ENCODE measurements around the gene XYLT1.

The XYLT1 gene

DNA sequence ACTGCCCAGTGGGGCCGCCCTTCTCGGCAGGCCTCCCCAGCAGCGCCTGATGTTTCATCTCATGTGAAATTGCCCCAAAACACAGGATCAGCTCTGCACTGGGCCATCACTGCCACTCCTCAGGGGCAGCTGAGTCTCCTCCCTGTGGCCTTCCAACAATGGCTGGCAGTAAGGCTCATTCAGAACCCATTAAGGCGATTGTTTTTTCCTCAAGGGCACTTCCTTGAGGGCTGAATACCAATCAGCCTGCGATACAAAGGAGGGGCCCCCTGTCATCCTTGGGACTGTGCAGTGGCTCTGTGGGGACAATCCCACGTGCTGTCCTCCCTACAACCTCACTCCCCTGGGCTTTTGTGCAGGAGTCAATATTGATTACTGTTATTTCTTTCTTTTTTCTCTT is 47.5 kb downstream of the XYLT1 start:
- Histone ChIP-seq H4K20me1 (ENCODE audit: insufficient read depth, low read length, poor library complexity, severe bottlenecking) (peaks cover 40% of the 10 kb centered on the region), H3K27me3 (ENCODE audit: insufficient read depth, low read length, poor library complexity, severe bottlenecking) (no peaks in the 10 kb centered on the region), H3K4me3 (ENCODE audit: low read length, poor library complexity, severe bottlenecking) (no peak overlapping the region), H3K9me2 (replicated peaks; ENCODE audit: low read depth, low read length) (no peaks in the 10 kb centered on the region), H2AFZ (ENCODE audit: low read length) (no peak overlapping the region), H3K4me1 (ENCODE audit: insufficient read depth, low read length, poor library complexity, severe bottlenecking) (peaks cover 70% of the 10 kb centered on the region), H3K9ac (ENCODE audit: low read depth, low read length, poor library complexity, severe bottlenecking) (peak overlapping the region; percentile 43), H3K4me2 (ENCODE audit: low read depth, low read length, poor library complexity, severe bottlenecking) (no peak overlapping the region), H3K79me2 (ENCODE audit: insufficient read depth, low read length) (peaks cover 94% of the 10 kb centered on the region), H3K9me3 (ENCODE audit: insufficient read depth, low read depth, low read length) (no peaks in the 10 kb centered on the region), H3F3A (ENCODE audit: low read depth) (peaks cover 9% of the 10 kb centered on the region), H3K36me3 (ENCODE audit: insufficient read depth, low read length) (peaks cover 22% of the 10 kb centered on the region; the same call in 1 of the 2 replicates)
- TF ChIP-seq, protein P1, sequence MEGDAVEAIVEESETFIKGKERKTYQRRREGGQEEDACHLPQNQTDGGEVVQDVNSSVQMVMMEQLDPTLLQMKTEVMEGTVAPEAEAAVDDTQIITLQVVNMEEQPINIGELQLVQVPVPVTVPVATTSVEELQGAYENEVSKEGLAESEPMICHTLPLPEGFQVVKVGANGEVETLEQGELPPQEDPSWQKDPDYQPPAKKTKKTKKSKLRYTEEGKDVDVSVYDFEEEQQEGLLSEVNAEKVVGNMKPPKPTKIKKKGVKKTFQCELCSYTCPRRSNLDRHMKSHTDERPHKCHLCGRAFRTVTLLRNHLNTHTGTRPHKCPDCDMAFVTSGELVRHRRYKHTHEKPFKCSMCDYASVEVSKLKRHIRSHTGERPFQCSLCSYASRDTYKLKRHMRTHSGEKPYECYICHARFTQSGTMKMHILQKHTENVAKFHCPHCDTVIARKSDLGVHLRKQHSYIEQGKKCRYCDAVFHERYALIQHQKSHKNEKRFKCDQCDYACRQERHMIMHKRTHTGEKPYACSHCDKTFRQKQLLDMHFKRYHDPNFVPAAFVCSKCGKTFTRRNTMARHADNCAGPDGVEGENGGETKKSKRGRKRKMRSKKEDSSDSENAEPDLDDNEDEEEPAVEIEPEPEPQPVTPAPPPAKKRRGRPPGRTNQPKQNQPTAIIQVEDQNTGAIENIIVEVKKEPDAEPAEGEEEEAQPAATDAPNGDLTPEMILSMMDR (conservative IDR thresholded peaks at IDR 0.05; ENCODE audit: low read length), result no peak
- TF ChIP-seq EZH2phosphoT487 (IDR thresholded peaks at IDR 0.05; ENCODE audit: borderline replicate concordance), result no peak

DNA sequence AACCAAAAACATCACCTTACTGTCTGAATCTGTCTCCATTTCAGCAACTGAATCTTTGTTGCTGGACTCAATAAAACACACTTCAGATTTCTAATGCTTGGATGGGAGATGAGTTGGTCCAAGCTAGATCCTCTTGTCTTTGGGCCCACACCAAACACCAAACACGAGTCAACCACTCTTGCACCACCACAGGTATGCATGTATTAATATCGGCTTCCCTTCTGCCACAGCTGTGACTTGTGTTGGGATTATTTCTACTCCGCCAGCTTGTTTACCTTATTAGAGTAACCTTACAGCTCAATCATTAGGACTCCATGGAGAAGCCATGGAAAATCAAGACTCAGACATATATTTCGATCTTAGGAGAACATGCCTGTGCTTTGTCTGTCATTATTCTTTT is 49.9 kb downstream of the XYLT1 start:
- no peaks in the 10 kb centered on the region for H3K27me3 ChIP-seq (ENCODE audit: insufficient read depth, low read length, poor library complexity, severe bottlenecking)
- TF ChIP-seq EZH2phosphoT487 (IDR thresholded peaks at IDR 0.05; ENCODE audit: borderline replicate concordance), result no peak
- TF ChIP-seq, protein P1 (conservative IDR thresholded peaks at IDR 0.05; ENCODE audit: low read length), result no peak
- peaks cover 19% of the 10 kb centered on the region; the same call in 1 of the 2 replicates for H3K36me3 ChIP-seq (ENCODE audit: insufficient read depth, low read length)
- peak overlapping the region; percentile 2 for H3K9ac ChIP-seq (ENCODE audit: low read depth, low read length, poor library complexity, severe bottlenecking)
- no peaks in the 10 kb centered on the region for H3K9me3 ChIP-seq (ENCODE audit: insufficient read depth, low read depth, low read length)
- H3K9me2 ChIP-seq (replicated peaks; ENCODE audit: low read depth, low read length), result no peaks in the 10 kb centered on the region
- peaks cover 73% of the 10 kb centered on the region for H3K4me1 ChIP-seq (ENCODE audit: insufficient read depth, low read length, poor library complexity, severe bottlenecking)
- no peak overlapping the region for H3K4me3 ChIP-seq (ENCODE audit: low read length, poor library complexity, severe bottlenecking)
- peaks cover 94% of the 10 kb centered on the region for H3K79me2 ChIP-seq (ENCODE audit: insufficient read depth, low read length)
- peaks cover 48% of the 10 kb centered on the region for H4K20me1 ChIP-seq (ENCODE audit: insufficient read depth, low read length, poor library complexity, severe bottlenecking)
- peaks cover 7% of the 10 kb centered on the region for H3F3A ChIP-seq (ENCODE audit: low read depth)
- H3K4me2 ChIP-seq (ENCODE audit: low read depth, low read length, poor library complexity, severe bottlenecking), result peak overlapping the region; percentile 30
- no peak overlapping the region for H2AFZ ChIP-seq (ENCODE audit: low read length)

DNA sequence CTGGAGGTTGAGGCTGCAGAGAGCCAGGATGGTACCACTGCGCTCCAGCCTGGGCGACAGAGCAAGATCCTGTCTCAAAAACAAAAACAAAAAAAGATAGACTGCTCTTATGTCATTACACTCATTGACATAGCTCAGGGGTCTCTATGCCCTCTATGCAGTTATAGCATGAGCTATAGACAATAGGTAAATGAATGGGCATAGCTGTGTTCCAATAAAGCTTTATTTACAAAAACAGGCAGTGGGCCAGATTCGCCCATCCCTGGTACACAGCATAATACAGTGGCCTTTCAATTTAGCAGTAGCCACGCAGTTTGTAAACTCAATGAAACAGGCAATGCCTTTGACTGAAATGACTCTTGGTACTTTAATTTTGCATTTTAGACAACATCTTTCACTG is 51.5 kb downstream of the XYLT1 start:
- TF ChIP-seq, protein P1 (conservative IDR thresholded peaks at IDR 0.05; ENCODE audit: low read length), result no peak
- no peak for TF ChIP-seq EZH2phosphoT487 (IDR thresholded peaks at IDR 0.05; ENCODE audit: borderline replicate concordance)
- H3K9me2 ChIP-seq (replicated peaks; ENCODE audit: low read depth, low read length), result no peaks in the 10 kb centered on the region
- no peak overlapping the region for H2AFZ ChIP-seq (ENCODE audit: low read length)
- H3K4me1 ChIP-seq (ENCODE audit: insufficient read depth, low read length, poor library complexity, severe bottlenecking), result peaks cover 62% of the 10 kb centered on the region
- no peak overlapping the region for H3K9ac ChIP-seq (ENCODE audit: low read depth, low read length, poor library complexity, severe bottlenecking)
- peaks cover 100% of the 10 kb centered on the region for H3K79me2 ChIP-seq (ENCODE audit: insufficient read depth, low read length)
- H3F3A ChIP-seq (ENCODE audit: low read depth), result no peaks in the 10 kb centered on the region
- H4K20me1 ChIP-seq (ENCODE audit: insufficient read depth, low read length, poor library complexity, severe bottlenecking), result peaks cover 55% of the 10 kb centered on the region
- no peak overlapping the region for H3K4me3 ChIP-seq (ENCODE audit: low read length, poor library complexity, severe bottlenecking)
- H3K27me3 ChIP-seq (ENCODE audit: insufficient read depth, low read length, poor library complexity, severe bottlenecking), result no peaks in the 10 kb centered on the region
- H3K36me3 ChIP-seq (ENCODE audit: insufficient read depth, low read length), result peaks cover 22% of the 10 kb centered on the region; the same call in 1 of the 2 replicates
- H3K4me2 ChIP-seq (ENCODE audit: low read depth, low read length, poor library complexity, severe bottlenecking), result no peak overlapping the region
- no peaks in the 10 kb centered on the region for H3K9me3 ChIP-seq (ENCODE audit: insufficient read depth, low read depth, low read length)

All from Loucy (cell line).